NCI-H2029 (cell line): ENCODE results near the gene TIMM22.
"Not testable (repeated sequence)": the region's sequence is repeated elsewhere in the genome, so short reads cannot be mapped to it uniquely, and the experiment has no call there.

ENCODE experiments used
- DNase-seq: peaks from one replicate; lab custom pipeline; 2025; lab: John Stamatoyannopoulos, UW

The TIMM22 gene

DNA sequence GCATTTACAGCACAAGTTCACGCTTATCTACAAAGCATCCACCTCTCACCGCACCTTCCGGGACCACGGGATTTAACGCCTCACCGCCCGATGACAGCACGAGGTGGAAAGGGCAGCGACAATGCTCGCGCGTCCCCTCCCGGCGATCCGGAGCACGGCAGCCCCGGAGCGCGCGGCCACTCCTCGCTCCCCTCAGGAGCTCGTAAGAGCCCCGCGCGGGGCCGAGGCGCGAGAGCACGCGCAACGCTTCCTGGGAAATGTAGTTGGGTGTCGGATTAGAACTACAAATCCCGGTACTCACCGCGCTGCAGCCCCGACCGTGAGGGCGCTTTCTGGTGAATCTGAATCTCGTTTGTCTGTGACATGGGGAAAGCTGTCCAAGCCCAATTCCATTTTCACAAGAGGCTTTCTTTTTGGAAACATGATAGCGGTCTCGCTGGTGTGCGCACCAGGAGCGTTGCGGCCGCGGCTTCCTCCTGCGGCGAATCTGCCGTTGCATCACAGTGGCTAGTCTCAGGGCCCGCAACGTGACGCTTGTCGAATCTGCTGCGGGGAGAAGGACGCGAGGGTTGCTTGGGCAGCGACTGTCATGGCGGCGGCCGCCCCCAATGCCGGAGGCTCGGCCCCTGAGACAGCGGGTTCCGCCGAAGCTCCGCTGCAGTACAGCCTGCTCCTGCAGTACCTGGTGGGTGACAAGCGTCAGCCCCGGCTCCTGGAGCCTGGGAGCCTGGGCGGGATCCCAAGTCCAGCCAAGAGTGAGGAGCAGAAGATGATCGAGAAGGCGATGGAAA is at the start of gene TIMM22:
Gene TIMM22 (plus strand): TSS at position 576 of the 791 bp plus-strand sequence. CDS start 14 bp downstream, at position 590.
- peak; percentile 85 for DNase-seq

DNA sequence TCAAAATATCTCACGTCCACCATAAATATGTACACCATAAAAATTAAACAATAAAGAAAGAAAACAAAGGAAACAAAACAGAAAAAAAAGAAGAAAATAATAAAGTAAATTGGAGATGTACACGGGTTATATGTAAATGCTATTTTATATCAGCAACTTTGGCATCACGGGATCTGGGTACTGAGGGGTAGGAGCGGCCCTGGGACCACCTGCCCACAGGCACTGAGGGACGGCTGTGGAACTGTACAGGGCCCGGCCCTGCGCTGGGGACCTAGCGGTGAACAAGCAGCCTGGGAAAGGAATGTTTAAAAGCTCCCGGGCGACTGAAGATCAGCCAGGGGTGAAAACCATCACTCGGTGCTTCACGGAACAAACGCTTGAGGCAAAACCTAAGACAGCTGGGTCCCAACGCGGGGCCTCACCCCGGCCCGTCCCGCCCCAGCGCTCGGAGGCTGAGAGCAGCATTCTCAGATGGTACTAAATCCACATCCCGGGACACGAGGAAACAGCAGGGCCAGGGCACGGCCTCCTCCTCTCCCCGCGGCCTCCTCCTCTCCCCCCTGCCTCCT is 48.6 kb upstream of the TIMM22 start:
- no peak for DNase-seq

DNA sequence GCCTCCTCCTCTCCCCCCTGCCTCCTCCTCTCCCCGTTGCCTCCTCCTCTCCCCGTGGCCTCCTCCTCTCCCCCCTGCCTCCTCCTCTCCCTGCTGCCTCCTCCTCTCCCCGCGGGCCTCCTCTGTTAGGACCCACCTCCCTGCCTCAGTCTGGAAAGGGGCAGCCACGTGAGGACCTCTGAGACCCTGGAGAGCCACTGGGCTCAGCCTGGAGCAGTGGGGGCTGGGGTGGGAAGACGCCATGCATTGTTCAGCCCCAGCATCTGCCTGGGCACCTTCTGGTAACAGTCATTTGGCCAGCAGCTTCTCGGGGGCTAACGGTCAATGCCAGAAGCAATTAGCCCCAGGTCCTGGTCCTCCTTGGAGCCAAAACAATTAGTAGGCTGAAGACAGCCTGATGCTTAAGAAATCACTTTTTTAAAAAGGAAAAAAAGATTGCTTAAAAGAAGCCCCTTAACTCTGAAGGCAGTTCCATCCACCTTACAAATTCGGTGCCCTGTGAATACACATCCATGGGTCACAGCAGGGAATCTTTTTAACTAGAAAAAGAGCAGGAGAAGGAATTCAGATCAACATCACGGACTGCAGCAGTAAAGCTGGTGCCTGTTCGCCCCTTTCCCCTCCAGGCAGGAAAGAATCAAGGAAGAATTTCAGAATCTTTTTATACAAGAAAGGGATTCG is 47.2 kb upstream of the TIMM22 start:
- DNase-seq = no peak

GRCh38 chr17:951325-952132 is 45.4 kb upstream of the TIMM22 start:
- DNase-seq = no peak

GRCh38 chr17:952592-952991 is 44.3 kb upstream of the TIMM22 start:
- DNase-seq = not testable (repeated sequence)

- DNase-seq = no peak
These were observed 43.2 kb upstream of the TIMM22 start for GRCh38 chr17:953767-954166.

DNA sequence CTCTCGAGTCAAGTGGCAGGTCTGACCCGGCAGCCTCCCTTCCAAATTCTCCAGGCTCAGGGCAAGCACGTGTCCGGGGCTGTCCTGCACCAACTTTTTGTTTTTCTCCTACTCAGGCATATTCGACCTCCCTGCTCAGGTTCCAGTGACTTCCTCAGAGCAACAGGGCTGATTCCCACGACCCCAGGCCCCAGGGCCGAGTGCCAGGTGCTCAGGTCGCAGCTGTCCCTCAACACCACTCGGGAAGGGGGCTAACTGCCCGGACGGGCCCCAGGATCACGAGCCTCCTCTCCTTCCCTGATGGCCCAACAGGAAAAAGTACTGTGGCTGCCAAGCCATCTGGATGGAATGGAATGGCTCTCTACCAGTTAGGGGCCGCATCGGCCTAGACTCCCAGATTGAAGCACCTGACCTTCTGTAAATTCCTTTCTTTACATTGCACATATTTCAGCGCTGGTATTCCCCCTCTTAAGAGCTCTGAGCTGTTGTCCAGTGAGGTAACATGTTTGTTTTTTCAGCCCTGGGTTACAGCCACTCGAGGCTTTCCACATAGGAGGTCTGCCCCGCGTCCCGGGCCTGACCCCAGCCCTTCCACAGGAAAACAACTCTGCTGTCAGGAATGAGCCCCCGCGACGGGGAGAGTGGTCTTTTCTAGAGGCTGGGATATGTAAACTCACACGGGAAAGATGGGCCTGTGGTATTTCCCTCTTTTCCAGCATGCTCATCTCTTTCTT is 42.3 kb upstream of the TIMM22 start:
- no peak for DNase-seq

DNA sequence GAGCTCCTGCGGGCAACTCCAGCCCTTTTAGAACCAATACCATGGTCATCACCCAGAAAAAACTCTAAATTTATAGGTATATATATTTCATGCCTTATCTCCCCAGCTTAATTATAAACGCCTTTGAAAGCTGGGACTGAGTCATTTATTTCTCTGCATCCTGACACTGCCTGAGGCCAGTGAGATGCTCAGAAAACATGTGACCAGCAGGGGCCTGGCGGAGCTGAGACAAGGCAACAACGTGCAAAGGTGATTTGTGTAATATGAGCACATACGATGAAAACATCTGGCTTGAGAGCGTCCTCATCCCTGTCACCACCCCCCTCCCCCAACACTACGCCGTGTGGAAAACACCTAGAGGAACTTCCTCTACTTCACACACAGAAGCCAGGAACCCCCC is 40.0 kb upstream of the TIMM22 start:
- DNase-seq = peak; percentile 12

DNA sequence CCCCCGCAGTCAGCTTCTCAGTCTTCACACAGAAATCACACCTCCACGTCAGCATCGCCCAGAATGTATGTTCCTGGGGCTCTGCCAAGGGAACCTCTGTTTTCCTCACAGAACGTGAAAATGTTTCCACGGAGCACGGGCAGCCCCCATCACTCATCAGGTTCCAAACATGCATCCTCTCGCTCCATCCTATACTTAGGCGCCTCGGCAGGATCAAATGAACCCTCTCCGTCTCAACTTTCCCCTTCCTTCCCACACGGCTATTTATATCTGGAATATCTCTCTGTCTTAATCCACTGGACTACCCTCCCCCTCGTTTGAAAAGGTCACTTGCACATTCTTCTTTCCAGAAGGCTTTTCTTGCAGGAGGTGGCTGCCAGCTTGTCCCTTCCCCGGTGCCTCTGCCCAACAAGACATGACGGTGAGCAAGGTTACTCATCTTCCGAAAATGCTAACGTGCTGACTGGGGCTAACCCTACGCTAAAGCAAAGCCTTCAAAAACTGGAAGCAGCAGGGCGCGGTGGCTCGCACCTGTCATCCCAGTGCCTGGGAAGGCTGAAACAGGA is 39.0 kb upstream of the TIMM22 start:
- no peak for DNase-seq

- DNase-seq = no peak
These were observed 38.0 kb upstream of the TIMM22 start for GRCh38 chr17:958712-959451.

GRCh38 chr17:962166-962565 is 34.8 kb upstream of the TIMM22 start:
- DNase-seq = no peak

GRCh38 chr17:962670-963069 is 34.3 kb upstream of the TIMM22 start:
- no peak for DNase-seq

DNA sequence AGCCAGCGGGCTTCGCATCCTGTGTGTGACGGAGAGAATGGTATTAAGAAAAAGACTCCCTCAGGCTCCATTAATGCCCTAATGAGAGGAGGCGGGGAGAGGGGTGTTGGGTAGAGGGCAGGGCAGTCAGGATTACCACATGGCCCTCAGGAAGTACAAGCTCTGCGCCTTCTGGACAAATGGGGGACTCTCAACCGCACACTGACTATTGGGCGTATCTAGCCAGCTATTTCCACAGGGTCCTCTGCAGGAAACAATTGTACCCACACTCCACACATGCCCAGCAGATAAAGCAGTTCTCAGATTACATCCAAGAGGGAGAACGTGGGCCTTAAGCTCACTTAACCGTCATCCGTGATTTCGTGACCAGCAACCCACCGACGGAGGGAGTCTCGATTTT is 32.1 kb upstream of the TIMM22 start:
- no peak for DNase-seq

GRCh38 chr17:965311-965989 is 31.5 kb upstream of the TIMM22 start:
- no peak for DNase-seq

DNA sequence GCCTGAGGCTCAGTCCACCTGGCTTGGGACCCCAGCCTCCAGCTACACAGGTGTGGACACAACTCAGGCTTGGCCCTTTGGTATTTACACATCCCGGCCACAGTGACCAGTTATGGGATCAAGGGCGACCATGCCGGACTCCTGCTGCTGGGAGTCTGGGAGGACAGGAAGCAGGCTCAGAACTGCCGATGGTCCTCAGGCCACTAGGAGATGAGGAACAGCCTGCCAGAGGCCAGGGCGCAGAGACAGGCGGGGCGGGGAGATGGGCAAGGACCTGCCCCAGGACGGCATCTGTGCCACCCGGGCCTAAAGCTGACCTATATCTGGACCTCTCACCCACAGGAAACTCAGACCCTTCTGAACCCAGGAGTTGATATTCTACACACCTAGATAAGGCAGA is 29.8 kb upstream of the TIMM22 start:
- no peak for DNase-seq

- DNase-seq = peak; percentile 37
These were observed 27.9 kb upstream of the TIMM22 start for GRCh38 chr17:968812-969730.

DNA sequence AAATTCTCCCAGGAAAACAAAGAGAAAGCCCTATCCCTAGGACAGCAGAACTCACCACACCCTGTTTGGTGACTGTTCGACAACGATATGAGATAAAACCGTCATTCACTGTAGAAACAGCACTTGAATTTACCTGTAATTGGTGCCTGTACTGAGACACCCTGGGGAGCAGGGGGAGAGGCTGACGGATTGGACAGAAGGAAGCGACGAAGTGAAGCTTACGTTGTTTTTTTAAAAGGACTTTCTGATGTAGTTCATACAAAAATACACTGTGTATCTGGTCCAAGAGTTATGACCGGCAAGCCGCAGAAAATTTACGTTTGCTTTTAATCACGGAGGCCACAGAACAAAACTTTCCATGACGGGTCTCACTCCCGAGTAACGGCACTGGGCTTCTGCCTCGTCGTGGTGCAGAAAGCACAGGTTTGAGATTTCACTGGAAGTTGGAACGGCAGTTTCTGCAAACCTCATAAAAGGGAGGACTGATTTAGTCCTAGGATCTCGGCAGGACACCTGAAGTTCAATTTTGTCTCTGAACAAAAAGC is 27.0 kb upstream of the TIMM22 start:
- no peak for DNase-seq

DNA sequence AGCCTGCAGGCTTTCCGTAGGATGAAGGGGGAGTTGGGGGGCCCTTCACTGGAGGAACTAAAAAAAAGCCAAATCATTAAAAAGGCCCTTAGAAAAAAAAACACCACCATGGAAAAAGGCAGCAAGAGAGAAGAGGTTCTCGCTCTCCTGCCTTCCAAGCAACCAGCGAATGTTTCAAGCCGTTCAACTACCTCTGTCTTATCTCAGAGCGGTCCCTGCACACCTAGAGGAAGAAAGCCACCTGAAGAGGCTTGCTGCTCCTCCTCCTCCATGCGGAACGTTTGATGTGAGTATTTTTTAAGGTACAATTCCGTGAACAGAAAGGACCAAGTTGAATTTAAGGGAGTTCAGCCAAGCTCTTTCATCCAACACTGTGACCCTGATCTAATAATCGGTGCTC is 26.6 kb upstream of the TIMM22 start:
- DNase-seq = no peak

DNA sequence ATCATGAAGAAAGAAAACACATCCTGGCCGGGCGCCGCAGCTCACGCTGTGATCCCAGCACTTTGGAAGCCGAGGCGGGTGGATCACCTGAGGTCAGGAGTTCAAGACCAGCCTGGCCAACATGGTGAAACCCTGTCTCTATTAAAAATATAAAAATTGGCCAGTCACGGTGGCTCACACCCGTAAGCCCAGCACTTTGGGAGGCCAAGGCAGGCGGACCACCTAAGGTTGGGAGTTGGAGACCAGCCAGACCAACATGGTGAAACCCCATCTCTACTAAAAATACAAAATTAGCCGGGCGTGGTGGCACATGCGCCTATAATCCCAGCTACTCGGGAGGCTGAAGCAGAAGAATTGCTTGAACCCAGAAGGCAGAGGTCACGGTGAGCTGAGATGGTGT is 25.1 kb upstream of the TIMM22 start:
- DNase-seq = not testable (repeated sequence)
